GM19324 (cell line): ENCODE measurements around the gene TEX22.

Experiments used
- ATAC-seq: cut with Tn5 transposase; IDR thresholded peaks from one replicate; pipeline ENCODE4 v1.9.1; 2021; ENCODE audit warnings: mild to moderate bottlenecking, moderate library complexity; ENCODE audit not compliant: unreplicated experiment, low FRiP score

Gene TEX22

DNA sequence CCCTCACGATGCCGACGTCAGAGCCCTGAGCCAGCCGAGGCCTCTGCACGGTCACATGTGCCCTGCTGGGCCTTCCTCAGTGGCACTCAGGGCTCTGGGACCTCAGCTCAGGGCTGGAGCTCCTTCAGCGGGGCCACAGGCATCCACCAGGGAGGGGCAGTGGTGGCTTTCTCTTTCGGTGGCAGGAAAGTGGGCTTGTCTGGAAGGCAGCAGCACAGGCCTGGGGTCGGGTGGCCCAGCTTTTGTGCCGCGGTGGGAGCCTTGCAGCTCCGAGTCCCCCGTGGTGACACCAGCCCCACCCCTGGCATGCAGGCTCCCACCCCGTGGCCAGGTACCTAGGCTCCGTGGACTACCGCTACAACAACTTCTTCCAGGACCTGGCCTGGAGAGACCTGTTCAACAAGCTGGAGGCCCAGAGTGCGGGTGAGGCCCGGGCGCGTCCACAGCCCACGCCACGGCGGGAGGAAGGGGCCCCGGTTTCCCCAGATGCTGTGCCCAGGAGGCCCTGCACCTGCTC, 14.2 kb upstream of the TEX22 start:
- ATAC-seq = no peak

DNA sequence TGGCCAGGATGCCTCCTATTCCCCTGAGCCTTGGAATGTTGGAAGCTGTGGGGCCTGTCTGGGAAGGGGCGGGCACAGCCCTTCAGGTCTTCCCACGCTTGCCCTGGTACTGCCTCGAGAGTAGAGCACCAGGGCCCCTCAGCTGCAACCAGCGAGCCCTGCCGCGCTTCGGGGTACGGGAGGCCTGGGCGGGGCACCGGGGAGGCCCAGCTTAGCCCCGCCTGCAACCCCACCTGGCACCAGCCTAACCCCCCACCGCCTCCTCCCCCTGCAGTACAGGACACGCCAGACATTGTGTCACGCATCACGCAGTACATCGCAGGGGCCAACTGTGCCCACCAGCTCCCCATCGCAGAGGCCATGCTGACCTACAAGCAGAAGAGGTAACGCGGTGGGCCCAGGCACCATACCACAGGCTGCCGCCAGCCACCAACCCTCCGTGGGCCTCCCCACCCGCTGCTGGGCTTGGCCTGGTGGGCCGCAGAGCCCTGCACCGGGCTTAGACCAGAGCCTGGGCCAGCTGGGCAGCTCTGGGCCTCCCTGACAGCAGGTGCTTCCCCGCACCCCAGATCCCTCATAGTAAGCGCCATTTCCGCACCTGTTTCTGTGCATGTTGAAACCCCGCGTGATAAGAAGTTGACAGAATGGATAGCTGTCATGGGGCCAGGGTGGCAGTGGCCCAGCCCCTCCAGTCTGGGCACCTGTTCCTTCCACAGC, 13.6 kb upstream of the TEX22 start:
- no peak for ATAC-seq

DNA sequence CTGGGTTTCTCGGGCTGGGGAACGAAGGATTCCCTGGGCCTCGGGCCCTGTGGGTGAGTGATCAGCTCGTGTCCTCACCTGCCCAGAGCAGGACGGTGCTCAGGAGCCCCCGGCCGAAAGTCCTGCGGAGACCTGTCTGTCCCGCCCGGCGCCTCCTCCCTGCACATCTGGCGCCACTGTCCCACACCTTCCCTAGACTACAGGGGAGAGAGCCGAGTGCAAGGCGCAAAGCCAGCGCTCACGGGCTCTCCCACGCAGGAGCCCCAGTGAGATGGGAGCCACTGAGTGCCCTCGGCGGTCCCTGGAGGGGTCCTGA, 13.1 kb upstream of the TEX22 start:
- ATAC-seq = no peak

DNA sequence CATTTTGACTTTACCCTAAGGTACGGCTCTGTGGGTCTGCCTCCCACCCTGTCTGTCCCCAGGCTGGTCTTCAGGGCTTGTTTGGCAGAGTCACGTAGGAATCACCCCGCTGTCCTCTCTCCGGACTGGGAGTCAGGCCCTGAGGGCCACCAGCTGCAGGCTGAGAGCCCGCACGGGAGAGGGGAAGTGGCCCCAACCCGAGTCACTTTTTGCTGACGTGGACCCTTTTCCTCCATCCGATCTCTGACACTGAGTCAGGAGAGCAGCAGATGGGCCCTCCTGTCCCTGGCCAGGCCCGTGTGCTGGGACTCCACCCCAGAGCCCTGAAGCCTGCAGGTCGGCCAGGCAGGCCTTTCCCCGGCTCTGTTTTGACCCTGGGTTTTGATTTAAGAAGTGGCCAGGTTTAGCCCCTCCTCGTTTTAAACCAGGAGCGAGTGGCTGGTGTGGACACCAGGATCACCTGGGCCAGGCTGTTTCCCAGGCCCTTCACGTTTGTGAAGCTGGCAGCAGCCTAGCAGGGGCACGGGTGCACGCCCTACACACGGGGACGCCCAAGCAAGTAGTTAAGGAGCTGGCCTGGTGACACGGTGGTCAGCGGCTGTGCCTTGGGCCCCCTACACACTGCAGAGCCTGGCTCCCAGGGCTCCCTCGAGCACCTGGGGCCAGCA, 12.5 kb upstream of the TEX22 start:
- ATAC-seq = no peak

DNA sequence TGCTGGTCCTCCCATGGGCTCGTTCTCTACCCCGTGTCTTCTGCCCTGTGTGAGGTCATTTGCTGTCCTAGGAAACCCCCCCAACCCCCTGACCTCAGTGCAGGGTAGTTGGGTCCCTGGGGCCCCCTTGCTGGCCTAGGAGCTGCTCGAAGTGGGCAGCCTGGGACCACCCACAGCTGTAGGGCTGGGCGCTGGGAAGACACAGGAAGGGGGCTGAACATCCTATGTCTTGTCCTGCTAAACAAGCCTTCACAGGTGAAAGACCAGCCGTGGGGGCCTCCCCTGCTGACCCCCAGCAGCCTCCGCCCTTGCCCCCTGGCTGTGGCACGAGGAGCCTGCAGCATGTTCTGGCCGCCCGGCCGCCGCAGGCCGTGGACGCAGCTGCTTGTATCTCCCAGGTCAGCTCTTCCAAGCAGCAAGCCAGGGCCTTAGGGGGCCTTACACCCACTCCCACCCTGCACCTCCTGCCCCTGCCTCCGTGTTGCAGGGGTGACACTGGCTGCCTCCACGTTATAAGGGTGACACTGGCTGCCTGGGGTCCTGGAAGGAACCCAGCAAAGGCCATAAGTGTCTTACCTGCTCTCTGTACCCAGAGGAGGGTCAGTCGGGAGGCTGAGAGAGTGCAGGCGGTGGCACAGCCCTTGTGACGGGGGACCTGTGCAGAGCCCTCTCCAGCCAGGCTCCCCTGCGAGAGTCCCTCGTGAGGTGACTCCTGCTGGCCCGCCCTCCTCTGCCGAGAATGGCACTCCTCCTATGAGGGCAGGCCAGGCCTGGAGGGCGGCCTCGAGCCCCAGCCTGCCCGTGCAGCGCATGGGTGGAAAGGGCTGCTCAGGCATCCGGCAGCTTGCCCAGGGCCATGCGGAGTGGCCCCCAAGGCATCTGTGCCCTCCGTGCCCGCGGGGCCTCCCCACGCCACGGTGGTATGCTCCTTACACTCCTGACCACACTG, 11.5 kb upstream of the TEX22 start:
- ATAC-seq = no peak

DNA sequence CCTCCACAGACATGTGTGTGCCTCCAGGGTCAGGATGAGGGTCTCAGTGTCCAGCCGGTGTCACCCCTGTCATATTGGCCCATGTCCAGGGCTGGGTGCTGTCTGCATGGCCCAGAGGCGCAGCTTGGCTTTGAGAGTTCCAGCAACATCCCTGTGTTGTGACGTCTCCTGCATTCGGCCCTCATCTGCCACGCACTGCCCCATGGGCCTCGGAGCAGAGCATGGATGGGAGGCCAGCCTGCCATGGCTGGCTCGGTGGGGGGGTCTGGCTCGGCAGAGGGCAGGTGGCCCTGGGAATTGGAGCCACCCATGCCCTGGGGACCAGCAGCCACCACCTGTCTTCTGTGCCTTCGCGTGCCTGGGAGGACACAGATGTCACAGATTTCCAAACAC, 10.8 kb upstream of the TEX22 start:
- no peak for ATAC-seq

DNA sequence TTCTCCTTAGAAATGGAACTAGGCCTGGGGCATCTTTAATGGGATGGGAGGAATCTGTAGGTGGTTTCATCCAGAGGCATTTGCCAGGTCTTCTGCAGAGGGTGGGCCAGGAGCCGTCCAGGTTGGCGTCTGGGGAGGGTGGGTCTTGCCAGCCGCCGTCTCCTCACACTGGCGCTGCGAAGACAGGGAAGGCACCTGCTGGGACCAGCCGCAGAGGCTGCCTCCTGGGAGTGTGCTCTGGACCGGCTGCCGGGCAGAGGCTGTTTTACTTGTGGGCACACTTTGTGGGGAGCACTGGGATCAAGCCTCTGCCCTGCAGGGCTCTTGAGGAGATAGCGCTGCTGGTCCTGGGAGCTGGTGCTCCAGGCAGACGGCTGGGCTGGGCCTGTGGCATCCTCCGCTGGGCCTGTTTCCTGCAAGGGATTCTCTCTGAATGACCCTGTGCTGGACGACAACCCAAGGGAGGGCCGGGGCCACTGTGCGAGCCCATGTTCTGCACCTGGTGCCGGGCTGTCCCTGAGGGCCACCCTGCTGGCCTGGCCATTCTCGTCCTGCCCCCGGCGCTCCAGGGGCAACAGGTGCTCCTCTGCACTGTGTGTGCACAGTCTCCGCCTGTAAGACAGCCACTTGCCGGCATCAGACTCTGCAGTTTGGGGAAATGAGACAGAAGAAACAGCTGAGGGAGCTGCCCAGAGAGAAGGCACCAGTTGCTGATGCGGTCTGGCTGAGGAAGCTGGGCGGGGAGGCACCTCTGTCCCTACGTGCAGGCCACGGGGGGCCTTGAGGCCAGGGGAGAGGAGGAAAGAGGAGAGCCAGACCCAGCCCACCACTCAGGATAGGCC, 10.0 kb upstream of the TEX22 start:
- ATAC-seq = no peak

DNA sequence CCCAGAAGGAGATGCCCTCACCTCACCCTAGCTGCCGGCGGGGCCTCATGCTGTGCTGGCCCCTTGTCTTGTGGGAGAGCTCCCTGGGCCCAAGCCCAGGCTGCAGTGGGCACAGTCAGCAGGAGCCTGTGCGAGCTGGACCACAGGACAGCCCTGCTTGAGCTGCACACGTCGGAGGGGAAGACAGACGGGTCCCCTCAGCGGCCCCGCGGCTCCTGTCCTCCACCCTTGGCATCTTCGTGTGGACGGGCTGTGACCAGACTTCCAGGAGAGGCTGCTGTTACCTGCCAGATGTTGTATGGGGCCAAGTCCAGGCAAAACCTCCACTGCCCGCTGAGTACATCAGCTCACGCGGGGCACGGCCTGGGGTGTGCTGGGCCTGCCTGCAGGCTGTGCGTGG, 9.4 kb upstream of the TEX22 start:
- no peak for ATAC-seq

DNA sequence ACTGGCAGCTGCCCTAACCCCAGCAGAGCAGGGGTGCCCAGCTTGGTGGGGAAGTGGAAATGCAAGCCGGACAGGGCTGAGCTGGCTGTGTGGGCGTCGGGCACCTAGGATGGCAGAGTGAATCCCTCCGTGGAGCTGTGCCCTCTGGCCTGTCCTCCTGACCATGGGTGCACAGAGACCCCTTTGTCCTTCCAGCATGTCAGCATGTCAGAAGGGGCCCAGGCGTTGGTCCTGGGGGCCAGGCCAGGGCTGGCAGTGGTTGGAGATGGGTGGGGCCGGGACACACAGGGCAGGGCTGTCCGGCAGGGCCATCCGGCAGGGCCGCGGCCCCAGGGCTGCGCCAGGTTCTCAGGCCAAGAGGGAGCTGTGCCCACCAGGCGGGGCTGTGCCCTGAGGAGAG, 8.8 kb upstream of the TEX22 start:
- ATAC-seq = no peak

DNA sequence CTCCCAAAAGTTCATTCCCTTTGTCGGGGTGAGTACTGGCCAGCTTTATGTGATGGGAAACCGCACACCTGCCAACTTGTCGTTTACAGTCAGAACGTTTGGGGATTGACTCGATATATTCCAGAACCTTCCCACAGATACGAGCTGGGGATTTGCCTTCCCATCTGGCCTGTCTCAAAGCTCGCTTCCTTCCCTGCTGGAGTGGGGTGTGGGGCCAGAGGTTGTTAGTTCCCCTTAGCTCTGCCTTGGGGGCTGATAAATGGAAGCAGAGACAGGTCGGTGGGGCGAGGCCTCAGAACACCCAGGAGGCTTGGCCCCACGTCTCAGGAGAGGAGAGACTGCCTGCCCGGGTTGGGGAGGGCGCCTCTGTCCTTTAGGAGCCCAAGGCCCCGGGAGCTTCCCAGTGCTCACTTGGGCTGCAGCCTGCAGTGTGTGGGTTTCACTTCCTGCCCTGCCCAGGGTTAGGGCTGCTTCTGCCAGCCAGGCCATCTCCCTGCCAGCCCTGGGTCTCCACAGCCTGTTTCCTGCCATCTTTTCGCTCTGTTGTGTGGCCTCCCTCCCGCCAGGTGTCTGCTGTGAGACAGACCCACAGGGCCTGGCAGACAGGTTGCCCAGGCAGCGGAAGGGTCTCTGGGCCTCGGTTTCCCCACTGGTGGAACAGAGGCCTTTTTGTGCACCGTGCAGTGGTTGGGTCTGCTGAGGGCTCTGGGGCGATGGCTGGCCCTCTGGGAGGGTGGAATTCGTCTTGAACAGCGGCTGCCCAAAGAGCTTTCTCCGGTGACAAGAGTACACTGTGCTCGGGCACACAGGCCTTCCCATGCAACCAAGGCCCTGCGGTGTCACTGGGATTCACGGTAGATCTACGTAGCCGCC, 8.1 kb upstream of the TEX22 start:
- ATAC-seq = no peak

DNA sequence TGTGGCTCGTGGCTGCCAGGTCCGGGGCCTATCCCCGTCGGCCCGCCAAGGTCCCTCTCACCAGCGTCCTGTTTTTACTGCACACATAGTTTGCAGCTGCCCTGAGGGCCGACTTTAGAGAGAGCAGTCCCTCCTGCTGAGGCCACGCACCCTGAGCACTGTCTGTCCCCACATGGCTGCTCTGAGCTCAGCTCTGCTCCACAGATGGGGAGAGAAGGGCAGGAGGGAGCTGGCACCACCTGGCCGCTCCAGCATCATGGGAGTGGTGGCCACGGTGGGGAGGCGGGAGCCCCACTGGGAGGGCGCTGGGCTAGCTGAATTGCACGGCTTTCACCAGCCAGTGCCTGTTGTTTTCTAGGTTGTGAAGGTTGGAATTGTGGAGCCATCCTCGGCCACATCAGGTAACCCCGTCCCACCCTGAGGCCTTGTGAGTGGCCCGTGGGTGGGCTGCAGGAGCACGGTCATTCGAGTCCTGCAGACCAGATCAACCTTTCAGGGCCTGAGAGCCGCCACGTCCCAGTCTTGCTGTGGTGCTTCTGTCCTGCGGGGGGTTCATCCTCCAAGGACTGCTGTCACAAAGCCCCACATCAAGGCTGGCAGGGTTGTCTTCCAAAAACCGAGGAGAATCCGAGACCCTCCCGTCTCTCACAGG, 7.4 kb upstream of the TEX22 start:
- no peak for ATAC-seq

DNA sequence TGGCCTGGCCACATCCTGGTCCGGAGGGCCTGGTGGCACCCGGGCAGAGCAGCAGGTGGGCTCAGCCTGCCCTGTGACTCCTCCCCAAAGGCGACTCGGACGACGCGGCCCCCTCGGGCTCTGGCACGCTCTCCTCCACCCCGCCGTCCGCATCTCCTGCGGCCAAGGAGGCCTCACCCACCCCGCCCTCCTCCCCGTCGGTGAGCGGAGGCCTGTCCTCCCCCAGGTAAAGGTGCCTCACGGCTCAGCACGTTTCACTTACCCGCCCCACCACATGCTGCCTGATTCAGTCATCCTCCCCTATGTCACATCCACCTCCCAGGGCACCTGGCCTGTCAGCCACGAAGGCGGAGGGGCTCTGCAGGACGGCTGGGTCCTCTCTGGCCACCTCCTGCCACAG, 6.8 kb upstream of the TEX22 start:
- no peak for ATAC-seq

DNA sequence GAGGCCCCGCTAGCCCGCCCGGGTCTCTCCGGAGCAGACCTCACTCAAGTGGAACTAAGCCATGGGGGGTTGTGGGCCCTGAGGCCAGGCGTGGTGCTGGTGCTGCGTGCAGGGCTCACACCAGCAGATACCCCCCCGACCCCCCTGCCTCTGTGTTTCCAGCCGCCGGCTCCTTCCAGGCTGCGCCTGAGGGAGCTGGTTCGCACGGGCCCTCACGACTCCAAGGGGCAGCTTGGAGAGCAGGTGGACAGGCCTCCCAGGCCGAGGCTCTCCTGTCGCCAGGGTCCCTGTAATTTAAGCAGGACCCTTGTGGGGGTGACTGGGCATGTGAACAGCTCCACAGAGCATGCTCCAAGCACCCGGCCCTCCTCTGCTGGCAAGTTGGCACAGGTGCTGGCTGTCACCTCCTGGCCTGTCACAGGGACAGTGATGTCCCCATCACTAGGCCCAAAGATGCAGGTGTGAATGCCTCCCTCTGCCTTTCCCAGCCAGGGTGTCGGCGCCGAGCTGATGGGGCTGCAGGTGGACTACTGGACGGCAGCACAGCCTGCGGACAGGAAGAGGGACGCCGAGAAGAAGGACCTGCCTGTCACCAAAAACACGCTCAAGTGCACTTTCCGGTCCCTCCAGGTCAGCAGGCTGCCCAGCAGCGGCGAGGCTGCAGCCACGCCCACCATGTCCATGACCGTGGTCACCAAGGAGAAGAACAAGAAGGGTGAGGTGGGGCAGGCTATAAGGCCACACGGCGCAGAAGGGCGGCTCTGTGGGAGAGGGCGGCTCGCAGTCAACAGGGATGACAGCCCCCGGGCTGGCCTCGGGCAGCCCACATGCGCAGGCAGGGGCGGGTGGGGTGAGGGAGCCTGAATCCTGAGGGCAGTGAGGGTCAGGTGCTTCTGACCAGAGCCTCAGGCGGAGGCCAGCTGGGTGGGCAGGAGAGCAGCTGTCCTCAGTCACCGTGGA, 5.9 kb upstream of the TEX22 start:
- no peak for ATAC-seq

DNA sequence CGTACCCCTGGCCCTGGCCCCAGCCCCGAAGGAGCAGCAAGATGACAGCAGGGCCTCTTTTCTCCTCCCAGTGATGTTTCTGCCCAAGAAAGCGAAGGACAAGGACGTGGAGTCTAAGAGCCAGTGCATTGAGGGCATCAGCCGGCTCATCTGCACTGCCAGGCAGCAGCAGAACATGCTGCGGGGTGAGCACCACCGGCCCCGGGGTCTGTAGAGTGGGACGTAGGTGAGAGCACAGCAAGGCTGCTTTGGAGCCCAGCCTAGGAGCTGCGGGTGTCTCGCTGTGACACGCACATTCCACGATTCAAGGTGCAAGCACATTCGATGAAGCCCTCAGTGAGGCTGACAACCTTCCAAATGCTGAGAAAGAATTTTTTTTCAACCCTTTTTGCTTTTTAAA, 5.2 kb upstream of the TEX22 start:
- no peak for ATAC-seq

DNA sequence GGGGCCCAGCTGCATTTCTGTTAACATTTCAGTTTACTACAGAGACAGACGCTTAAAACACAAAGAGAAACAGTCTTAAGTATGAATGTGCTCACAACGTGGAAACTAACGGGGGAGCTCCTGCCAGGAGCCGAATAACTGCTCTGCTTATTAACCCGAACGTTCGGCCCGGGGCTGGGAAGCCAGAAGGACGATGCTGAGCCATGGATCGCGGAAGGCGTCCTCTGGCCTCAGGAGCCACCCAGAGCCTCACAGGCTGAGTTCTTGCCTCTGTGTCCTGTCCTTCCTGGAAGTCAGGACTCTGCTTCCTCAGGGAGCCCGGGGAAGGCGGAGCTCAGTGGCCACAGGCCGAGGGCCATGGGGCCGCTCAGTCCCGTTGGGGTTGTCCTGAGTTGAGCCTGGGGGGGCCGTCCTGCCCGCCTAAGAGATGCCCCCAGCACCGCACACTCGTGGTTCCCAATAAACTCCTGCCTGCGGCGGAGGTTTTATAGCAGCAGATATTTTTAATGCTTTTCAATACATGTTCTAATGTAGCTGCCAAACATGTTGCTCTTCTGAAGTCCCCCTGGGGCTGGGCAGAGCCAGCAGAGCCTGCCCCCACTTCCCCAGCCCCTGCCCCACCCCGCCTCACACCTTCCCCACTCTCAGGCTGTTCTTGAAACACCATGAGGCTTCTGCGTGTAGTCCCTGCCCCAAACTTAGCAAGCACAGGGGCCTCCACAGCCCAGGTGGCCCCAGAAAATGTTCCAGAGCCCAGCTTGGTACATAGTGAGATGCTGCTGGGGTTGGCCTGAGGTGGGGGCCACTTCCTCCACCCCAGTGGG, 3.4 kb upstream of the TEX22 start:
- no peak for ATAC-seq

DNA sequence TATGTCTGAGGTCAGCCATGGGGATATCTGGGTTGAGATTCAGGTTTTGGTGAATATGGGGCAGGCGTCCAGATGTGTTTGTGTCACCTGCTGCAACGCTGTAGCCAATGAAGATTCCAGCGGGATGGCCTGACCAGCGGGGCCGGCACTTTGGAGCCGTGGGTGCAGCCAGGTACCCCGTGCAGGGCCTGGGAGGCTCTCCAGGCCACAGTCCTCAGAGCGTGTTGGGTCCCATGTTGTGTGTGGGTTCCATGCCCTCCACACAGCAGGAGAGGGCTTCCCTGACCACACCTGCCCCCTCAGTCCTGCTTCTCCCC, 2.8 kb upstream of the TEX22 start:
- ATAC-seq = no peak

DNA sequence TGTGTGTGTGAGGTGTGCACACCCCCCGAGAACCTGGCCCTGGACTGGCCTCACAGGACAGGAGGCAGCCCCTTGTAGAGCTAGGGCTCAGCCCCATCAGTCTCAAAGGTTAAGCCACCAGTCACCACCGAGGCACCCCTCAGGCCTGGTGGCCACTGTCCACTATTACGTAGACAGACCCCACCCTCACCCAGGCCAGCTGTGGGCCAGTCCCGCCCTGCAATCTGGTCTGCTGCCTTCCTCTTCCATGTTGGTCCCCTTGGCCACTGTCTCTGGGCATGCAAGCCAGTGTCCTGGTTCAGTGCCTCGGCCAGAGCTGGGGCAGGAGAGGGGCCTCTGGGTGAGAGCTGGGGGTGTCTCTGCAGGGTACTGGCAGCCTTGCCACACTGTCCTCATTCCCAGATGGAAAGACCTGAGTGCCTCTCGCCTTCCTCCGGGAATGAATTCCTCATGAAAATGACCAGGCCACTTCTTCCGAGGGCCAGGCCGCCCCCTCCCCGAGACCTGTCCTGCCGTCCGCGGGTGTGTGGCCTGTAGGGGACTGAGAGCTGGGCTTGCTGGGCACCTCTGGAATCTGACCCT, 897 bp upstream of the TEX22 start:
- no peak for ATAC-seq
